ENCODE data around the gene RACK1.
A peak's percentile ranks its signal among the peaks of the same experiment; 100 is the strongest.
"Not testable (repeated sequence)": the region's sequence is repeated elsewhere in the genome, so short reads cannot be mapped to it uniquely, and the experiment has no call there.

The RACK1 gene

GRCh38 chr5:181243564-181244343, at the start of gene RACK1:
TSS of gene RACK1 (minus strand) at chr5:181243906. CDS start at chr5:181243800, 106 bp downstream.
- DNase-seq (ENCODE audit: low read depth), result peak; percentile 73

GRCh38 chr5:181287331-181287730, 43.6 kb upstream of the RACK1 start:
- not testable (repeated sequence) for DNase-seq (ENCODE audit: low read depth)

GRCh38 chr5:181285962-181286705, 42.4 kb upstream of the RACK1 start:
- DNase-seq (ENCODE audit: low read depth), result not testable (repeated sequence)

- not testable (repeated sequence) for DNase-seq (ENCODE audit: low read depth)
Measured at GRCh38 chr5:181283841-181284755, 40.4 kb upstream of the RACK1 start.

- DNase-seq (ENCODE audit: low read depth), result no peak
Measured at GRCh38 chr5:181283347-181283746, 39.6 kb upstream of the RACK1 start.

GRCh38 chr5:181282874-181283273, 39.2 kb upstream of the RACK1 start:
- no peak for DNase-seq (ENCODE audit: low read depth)

GRCh38 chr5:181282415-181282814, 38.7 kb upstream of the RACK1 start:
- DNase-seq (ENCODE audit: low read depth), result not testable (repeated sequence)

- DNase-seq (ENCODE audit: low read depth), result no peak
Measured at GRCh38 chr5:181281984-181282316, 38.2 kb upstream of the RACK1 start.

- peak; percentile 60 for DNase-seq (ENCODE audit: low read depth)
Measured at GRCh38 chr5:181281077-181281983, 37.6 kb upstream of the RACK1 start.

GRCh38 chr5:181280251-181280762, 36.6 kb upstream of the RACK1 start:
- no peak for DNase-seq (ENCODE audit: low read depth)

GRCh38 chr5:181273433-181273744, 29.7 kb upstream of the RACK1 start:
- DNase-seq (ENCODE audit: low read depth), result not testable (repeated sequence)

- DNase-seq (ENCODE audit: low read depth), result no peak
Measured at GRCh38 chr5:181271081-181271480, 27.4 kb upstream of the RACK1 start.

- DNase-seq (ENCODE audit: low read depth), result not testable (repeated sequence)
Measured at GRCh38 chr5:181267907-181268306, 24.2 kb upstream of the RACK1 start.

- not testable (repeated sequence) for DNase-seq (ENCODE audit: low read depth)
Measured at GRCh38 chr5:181267291-181267904, 23.7 kb upstream of the RACK1 start.

- no peak for DNase-seq (ENCODE audit: low read depth)
Measured at GRCh38 chr5:181265092-181265671, 21.5 kb upstream of the RACK1 start.

- DNase-seq (ENCODE audit: low read depth), result no peak
Measured at GRCh38 chr5:181263633-181264032, 19.9 kb upstream of the RACK1 start.

- DNase-seq (ENCODE audit: low read depth), result peak; percentile 61
Measured at GRCh38 chr5:181261320-181262049, 17.8 kb upstream of the RACK1 start.

- DNase-seq (ENCODE audit: low read depth), result peak; percentile 81
Measured at GRCh38 chr5:181260720-181261319, 17.1 kb upstream of the RACK1 start, which contains the start of gene TRIM52. TSS of gene TRIM52 (minus strand) at chr5:181261143. CDS start at chr5:181260813, 330 bp downstream.
